Panc1 (cell line): ENCODE measurements around the gene MUC2.

ENCODE experiments used
- POLR2AphosphoS5 ChIP-seq: IDR thresholded peaks from 2 replicates; pipeline ENCODE4 v1.6.1; 2012; ENCODE audit warnings: mild to moderate bottlenecking, low read depth, low read length, moderate library complexity
- SIN3A ChIP-seq: IDR thresholded peaks from 2 replicates; pipeline ENCODE4 v1.6.1; 2012; ENCODE audit warnings: low read depth, mild to moderate bottlenecking, low read length, moderate library complexity, borderline replicate concordance; ENCODE audit not compliant: insufficient read depth
- TF ChIP-seq, protein P1 (sequence below), 2 experiments: IDR thresholded peaks; 2 replicates each; pipeline ENCODE4 v1.6.1; 2011 to 2012; ENCODE audit warnings: low read depth in 2 of 2, control low read depth in 1 of 2, low read length in 1 of 2, mild to moderate bottlenecking in 1 of 2, moderate library complexity in 1 of 2; ENCODE audit not compliant: insufficient read depth in 1 of 2
- TF ChIP-seq, protein P2 (sequence below): fragments of 450-650 bp; IDR thresholded peaks from 2 replicates; pipeline ENCODE4 v1.5.1; 2017; ENCODE audit warnings: mild to moderate bottlenecking

DNA sequence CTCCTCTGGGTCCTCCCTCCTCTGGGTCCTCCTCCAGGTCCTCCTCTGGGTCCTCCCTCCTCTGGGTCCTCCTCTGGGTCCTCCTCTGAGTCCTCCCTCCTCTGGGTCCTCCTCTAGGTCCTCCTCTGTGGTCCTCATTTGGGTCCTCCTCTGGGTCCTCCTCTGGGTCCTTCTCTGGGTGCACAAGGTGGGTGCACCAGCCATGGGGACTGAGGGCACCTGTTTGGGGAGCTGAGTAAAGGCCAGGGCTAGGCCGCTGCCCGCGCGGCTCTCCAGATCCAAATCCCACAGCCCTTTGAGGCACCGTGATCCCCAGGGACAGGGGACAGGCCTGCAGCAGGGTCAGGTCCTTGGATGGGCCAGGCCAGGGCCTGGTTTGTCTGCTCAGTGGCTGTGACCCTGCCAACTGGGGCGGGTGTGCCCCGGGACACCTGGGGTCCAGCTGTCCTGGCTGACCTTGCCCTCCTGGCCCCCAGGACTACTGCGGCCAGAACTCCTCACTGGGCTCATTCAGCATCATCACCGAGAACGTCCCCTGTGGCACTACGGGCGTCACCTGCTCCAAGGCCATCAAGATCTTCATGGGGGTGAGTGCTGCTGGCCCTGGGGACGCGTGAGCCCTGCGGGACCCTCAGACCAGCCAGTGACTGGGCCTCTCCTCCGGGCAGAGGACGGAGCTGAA, 12.7 kb downstream of the MUC2 start:
- TF ChIP-seq, protein P1, sequence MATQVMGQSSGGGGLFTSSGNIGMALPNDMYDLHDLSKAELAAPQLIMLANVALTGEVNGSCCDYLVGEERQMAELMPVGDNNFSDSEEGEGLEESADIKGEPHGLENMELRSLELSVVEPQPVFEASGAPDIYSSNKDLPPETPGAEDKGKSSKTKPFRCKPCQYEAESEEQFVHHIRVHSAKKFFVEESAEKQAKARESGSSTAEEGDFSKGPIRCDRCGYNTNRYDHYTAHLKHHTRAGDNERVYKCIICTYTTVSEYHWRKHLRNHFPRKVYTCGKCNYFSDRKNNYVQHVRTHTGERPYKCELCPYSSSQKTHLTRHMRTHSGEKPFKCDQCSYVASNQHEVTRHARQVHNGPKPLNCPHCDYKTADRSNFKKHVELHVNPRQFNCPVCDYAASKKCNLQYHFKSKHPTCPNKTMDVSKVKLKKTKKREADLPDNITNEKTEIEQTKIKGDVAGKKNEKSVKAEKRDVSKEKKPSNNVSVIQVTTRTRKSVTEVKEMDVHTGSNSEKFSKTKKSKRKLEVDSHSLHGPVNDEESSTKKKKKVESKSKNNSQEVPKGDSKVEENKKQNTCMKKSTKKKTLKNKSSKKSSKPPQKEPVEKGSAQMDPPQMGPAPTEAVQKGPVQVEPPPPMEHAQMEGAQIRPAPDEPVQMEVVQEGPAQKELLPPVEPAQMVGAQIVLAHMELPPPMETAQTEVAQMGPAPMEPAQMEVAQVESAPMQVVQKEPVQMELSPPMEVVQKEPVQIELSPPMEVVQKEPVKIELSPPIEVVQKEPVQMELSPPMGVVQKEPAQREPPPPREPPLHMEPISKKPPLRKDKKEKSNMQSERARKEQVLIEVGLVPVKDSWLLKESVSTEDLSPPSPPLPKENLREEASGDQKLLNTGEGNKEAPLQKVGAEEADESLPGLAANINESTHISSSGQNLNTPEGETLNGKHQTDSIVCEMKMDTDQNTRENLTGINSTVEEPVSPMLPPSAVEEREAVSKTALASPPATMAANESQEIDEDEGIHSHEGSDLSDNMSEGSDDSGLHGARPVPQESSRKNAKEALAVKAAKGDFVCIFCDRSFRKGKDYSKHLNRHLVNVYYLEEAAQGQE (IDR thresholded peaks at IDR 0.05; ENCODE audit: insufficient read depth in 1 of 2, low read depth in 2 of 2, low read length in 1 of 2): no peak
- TF ChIP-seq, protein P2, sequence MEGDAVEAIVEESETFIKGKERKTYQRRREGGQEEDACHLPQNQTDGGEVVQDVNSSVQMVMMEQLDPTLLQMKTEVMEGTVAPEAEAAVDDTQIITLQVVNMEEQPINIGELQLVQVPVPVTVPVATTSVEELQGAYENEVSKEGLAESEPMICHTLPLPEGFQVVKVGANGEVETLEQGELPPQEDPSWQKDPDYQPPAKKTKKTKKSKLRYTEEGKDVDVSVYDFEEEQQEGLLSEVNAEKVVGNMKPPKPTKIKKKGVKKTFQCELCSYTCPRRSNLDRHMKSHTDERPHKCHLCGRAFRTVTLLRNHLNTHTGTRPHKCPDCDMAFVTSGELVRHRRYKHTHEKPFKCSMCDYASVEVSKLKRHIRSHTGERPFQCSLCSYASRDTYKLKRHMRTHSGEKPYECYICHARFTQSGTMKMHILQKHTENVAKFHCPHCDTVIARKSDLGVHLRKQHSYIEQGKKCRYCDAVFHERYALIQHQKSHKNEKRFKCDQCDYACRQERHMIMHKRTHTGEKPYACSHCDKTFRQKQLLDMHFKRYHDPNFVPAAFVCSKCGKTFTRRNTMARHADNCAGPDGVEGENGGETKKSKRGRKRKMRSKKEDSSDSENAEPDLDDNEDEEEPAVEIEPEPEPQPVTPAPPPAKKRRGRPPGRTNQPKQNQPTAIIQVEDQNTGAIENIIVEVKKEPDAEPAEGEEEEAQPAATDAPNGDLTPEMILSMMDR: no peak
- no peak for TF ChIP-seq POLR2AphosphoS5
- no peak for TF ChIP-seq SIN3A
